Eye (tissue), 1 donor: ENCODE data around the gene MAN1A1.

ENCODE experiments used
- DNase-seq: peaks from one replicate; pipeline ENCODE4 v3.0.0-alpha.2; 2015

The MAN1A1 gene

GRCh38 chr6:119133400-119133799 lies 216.2 kb downstream of the MAN1A1 start:
- no peak for DNase-seq

GRCh38 chr6:119132261-119132981 lies 217.1 kb downstream of the MAN1A1 start:
- peak; percentile 21 for DNase-seq

DNA sequence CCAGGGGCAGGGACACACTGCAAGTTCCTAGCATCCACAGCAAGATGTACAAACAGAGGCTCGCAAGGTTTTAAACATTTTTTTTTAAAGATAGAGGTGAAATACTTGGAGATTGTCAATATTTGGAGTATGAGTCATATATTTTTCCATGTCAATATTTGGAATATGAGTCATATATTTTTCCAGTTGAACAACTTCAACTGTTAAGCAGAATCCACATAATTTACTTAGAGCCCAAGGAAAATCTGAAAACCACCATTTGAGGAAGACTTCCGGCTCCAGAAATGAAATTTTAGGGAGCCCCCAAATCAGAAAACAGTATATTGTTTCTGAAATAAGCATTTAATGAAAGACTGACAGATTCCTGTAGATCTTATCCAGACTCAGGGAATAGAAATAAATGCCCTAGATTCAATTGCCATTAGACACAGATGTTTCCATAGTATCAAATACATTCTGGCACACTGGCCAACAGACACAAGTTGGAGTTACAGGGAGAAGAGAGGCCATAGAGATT lies 219.5 kb downstream of the MAN1A1 start:
- peak; percentile 48 for DNase-seq

GRCh38 chr6:119129148-119129967 lies 220.2 kb downstream of the MAN1A1 start:
- peak; percentile 89 for DNase-seq

DNA sequence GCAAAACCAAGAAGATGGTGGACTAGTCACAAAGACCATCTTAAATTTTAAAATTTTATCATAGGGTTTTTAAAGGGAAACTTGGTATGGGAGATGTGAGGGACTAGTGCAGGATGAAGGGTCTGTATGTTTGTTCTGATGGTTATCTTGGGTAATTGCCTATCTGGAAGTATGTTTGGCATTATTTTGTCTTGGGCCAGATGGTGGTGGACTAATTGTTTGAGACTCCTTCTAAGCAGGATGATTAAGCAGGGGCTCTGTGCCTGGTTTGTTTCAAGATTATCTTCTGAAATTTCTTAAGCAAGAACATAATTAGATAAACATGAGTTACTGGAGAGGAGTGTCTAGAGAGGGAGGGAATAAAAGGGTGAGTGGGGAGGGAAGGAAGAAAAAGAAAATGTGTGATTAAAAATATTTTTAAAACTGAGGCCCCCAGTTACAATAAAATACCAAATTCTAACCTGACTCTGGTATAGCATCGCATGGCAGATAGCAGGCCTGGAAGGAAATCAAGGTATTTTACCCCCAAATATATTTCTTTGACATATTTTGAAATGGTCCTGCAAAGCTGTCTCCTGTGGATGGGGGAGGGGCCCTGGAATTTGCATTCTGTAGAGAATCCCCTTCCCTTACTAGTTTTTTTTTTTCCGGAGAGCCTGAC lies 221.2 kb downstream of the MAN1A1 start:
- DNase-seq: no peak

GRCh38 chr6:119127627-119128026 lies 221.9 kb downstream of the MAN1A1 start:
- DNase-seq: no peak
